Measurements from ENCODE around the gene NBAS. TPM values are rescaled to one million over a fixed set of nuclear protein-coding genes. Genes with fewer than 3 reads are reported as not detected.

Gene NBAS
- total and polyA plus RNA-seq, 9 donors, result 25.8 to 48.9 (median 43.4) TPM

GRCh38 chr2:15189216-15189615 lies 371.9 kb downstream of the NBAS start:
- TF ChIP-seq POLR2A (IDR thresholded peaks at IDR 0.05) (no peak), EP300 (IDR thresholded peaks at IDR 0.05) (no peak), CTCF (IDR thresholded peaks at IDR 0.05) (no peak)
- 30 to 41% (median 34%) methylated on average over 2 of the region's 2 CpGs for WGBS, 3 donors
- no peaks in the 10 kb centered on the region for H3K27me3 ChIP-seq

DNA sequence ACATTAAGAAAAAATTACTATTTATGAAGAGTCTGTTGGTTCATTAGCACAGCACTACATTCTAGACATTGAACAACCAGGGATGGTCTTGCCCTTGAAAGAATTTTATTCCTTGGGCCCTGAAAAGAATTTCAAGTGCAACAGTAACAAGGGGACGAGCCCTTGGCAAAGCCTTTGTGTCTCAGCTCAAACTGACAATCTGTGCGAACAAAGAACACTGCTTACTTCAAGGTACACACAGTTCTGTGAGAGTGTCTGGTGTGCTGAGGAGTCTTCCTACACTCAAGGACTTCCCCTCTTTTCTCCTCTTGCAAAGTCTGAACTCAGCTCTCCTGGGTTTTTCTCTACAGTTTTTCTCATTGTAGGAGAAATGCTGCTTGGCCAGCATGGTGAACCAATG lies 373.4 kb downstream of the NBAS start:
- 75 to 96% (median 90%) methylated on average over 2 of the region's 2 CpGs for WGBS, 3 donors

More at GRCh38 chr2:15189216-15189615, 371.9 kb downstream of the NBAS start:
- no peak for DNase-seq
- no peaks in the 10 kb centered on the region for H3K9me3 ChIP-seq
- H3K4me3 ChIP-seq, result no peak overlapping the region
- intact Hi-C loops (cut with DNase I), result no loop called here
- H3K36me3 ChIP-seq, result no peaks in the 10 kb centered on the region
- H3K4me1 ChIP-seq (ENCODE audit: insufficient read depth), result no peaks in the 10 kb centered on the region
- H3K27ac ChIP-seq, result no peak overlapping the region

DNA sequence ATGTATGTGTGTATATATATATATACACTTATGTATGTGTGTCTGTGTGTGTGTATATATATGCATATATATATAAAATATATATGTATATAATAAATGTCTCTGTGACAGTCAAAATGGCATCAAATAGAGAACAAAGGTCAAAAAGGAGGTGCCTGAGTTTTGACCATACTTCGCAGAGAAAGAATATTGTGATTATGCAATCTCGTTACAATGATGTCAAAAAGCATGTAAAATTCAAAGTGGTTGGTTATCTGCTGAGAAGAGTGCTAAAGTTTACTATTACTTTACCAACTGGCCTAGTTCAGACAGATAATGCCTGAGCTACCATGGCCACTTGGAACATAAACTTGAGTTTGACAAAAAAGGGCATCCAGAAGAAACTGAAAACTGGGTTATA lies 375.0 kb downstream of the NBAS start:
- intact Hi-C loops (cut with DNase I), result no loop called here
- no peak for DNase-seq
- TF ChIP-seq EP300 (IDR thresholded peaks at IDR 0.05) (no peak), POLR2A (IDR thresholded peaks at IDR 0.05) (no peak), CTCF (IDR thresholded peaks at IDR 0.05) (no peak)
- no peaks in the 10 kb centered on the region for H3K36me3 ChIP-seq
- no peak overlapping the region for H3K27ac ChIP-seq
- H3K27me3 ChIP-seq, result no peaks in the 10 kb centered on the region
- H3K4me1 ChIP-seq (ENCODE audit: insufficient read depth), result no peaks in the 10 kb centered on the region
- WGBS, 3 donors, result 96 to 99% (median 98%) methylated on average over 2 of the region's 2 CpGs
- no peak overlapping the region for H3K4me3 ChIP-seq
- no peaks in the 10 kb centered on the region for H3K9me3 ChIP-seq

More for the DNA sequence above, 373.4 kb downstream of the NBAS start:
- Histone ChIP-seq H3K27ac (no peak overlapping the region), H3K9me3 (no peaks in the 10 kb centered on the region), H3K27me3 (no peaks in the 10 kb centered on the region), H3K36me3 (no peaks in the 10 kb centered on the region), H3K4me1 (ENCODE audit: insufficient read depth) (no peaks in the 10 kb centered on the region), H3K4me3 (no peak overlapping the region)
- no peak for DNase-seq
- intact Hi-C loops (cut with DNase I), result no loop called here
- TF ChIP-seq EP300 (IDR thresholded peaks at IDR 0.05) (no peak), CTCF (IDR thresholded peaks at IDR 0.05) (no peak), POLR2A (IDR thresholded peaks at IDR 0.05) (no peak)

DNA sequence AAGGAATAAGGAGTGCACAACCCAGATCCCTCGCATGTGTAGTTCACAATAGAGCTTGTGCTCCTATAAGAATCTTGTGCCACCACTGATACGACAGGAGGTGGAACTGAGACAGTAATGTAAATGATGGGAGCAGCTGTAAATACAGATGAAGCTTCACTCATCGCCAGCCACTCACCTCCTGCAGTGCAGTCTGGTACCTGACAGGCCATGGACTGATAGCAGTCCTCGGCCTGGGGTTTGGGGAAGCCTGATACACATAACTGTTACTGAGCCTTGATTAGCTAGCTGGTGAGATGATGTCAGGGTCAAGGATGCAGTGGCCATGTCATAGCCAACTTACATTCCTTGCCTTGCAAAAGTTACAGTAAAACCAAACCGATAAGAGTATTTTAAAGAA lies 376.6 kb downstream of the NBAS start:
- intact Hi-C loops (cut with DNase I), result no loop called here
- 96 to 98% (median 96%) methylated on average over 5 of the region's 5 CpGs for WGBS, 3 donors

More for the DNA sequence above, 376.6 kb downstream of the NBAS start:
- H3K27ac ChIP-seq, result no peak overlapping the region
- no peak overlapping the region for H3K4me3 ChIP-seq
- H3K36me3 ChIP-seq, result no peaks in the 10 kb centered on the region
- H3K9me3 ChIP-seq, result no peaks in the 10 kb centered on the region
- no peaks in the 10 kb centered on the region for H3K27me3 ChIP-seq
- DNase-seq, result no peak
- TF ChIP-seq CTCF (IDR thresholded peaks at IDR 0.05), result no peak
- no peak for TF ChIP-seq EP300 (IDR thresholded peaks at IDR 0.05)
- no peak for TF ChIP-seq POLR2A (IDR thresholded peaks at IDR 0.05)
- no peaks in the 10 kb centered on the region for H3K4me1 ChIP-seq (ENCODE audit: insufficient read depth)

All from ovary (tissue), 9 donors.